ACC112 (cell line): Measurements from ENCODE around the gene CAPN7.

Source experiments
- H2AFZ ChIP-seq: fragments of 200-600 bp; sonication (generic); one replicate; pipeline ENCODE4 v1.6.0; 2017; ENCODE audit warnings: antibody characterized with exemption, low read length; ENCODE audit not compliant: unreplicated experiment
- H3K27ac ChIP-seq: fragments of 200-600 bp; sonication (generic); 2 replicates; pipeline ENCODE4 v1.5.1; 2014; ENCODE audit warnings: low read depth, mild to moderate bottlenecking, antibody characterized with exemption, low read length, moderate library complexity
- H3K27me3 ChIP-seq: fragments of 200-600 bp; sonication (generic); 2 replicates; pipeline ENCODE4 v1.6.1; 2014; ENCODE audit warnings: mild to moderate bottlenecking, antibody characterized with exemption, low read length, moderate library complexity, mixed read lengths; ENCODE audit not compliant: insufficient read depth
- H3K36me3 ChIP-seq: fragments of 200-600 bp; sonication (generic); 2 replicates; pipeline ENCODE4 v1.6.1; 2016; ENCODE audit warnings: mild to moderate bottlenecking, antibody characterized with exemption, low read length, moderate library complexity, mixed read lengths; ENCODE audit not compliant: insufficient read depth
- H3K4me1 ChIP-seq: fragments of 200-600 bp; sonication (generic); one replicate; pipeline ENCODE4 v1.6.1; 2016; ENCODE audit warnings: low read length, mixed read lengths; ENCODE audit not compliant: insufficient read depth, unreplicated experiment, control insufficient read depth
- H3K4me3 ChIP-seq: fragments of 200-600 bp; sonication (generic); 2 replicates; pipeline ENCODE4 v1.5.1; 2014; ENCODE audit warnings: mild to moderate bottlenecking, low read depth, low read length
- H3K79me2 ChIP-seq: fragments of 200-600 bp; sonication (generic); one replicate; pipeline ENCODE4 v1.6.0; 2016; ENCODE audit warnings: low read length; ENCODE audit not compliant: control insufficient read depth, unreplicated experiment, insufficient read depth

The CAPN7 gene

DNA sequence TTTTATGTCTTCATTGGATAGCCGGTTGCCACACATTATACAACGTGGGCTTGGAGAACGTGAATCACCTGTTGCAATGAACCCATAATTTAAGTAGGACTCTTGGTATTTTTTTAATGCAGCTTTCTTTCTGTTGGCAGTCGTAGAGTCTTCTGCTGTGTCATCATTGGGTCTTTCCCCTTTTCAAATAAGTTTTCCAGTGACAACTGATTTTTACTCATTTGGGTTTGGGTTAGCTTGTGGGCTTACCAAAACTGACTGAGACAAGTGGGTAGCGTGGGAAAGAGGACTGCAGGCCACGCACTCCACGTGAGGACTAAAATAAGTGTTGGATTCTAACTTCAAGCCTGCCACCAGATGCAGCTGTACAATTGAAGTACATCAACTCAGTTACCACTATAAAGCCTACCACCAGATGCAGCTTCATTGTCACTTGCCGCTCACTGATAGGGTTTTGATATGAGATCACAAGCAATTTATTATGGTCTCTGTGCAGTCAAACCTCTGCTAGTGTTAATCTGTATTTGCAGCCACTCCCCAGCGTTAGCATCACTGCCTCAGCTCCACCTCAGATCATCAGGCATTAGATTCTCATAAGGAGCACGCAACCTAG, 6.4 kb upstream of the CAPN7 start:
- H3K79me2 ChIP-seq: no peaks in the 10 kb centered on the region
- H3K4me1 ChIP-seq: peaks cover 5% of the 10 kb centered on the region
- H3K27ac ChIP-seq: no peak overlapping the region
- H2AFZ ChIP-seq: no peak overlapping the region
- H3K36me3 ChIP-seq: no peaks in the 10 kb centered on the region
- H3K4me3 ChIP-seq: no peak overlapping the region
- peaks cover 18% of the 10 kb centered on the region for H3K27me3 ChIP-seq

DNA sequence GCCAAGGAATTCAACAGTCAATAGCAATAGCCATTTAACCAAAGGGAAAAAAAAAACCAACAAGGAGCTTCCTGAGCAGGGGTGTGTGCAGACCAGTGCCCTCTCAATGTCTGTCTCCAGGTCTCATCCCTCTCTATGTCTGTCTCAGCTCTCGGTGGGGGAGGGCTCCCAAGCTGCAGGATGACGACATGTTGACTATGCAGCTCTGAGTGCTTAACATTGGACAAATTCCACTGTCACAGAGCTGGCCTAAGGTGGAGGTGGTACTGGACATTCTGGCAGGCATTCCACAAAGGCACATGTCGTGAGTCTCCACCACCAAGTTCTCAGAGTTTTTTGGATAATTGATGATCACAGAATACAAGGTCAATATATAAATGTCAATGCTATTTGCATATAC, 2.0 kb upstream of the CAPN7 start:
- Histone ChIP-seq H3K27me3 (no peaks in the 10 kb centered on the region), H3K4me1 (peaks cover 17% of the 10 kb centered on the region), H3K36me3 (no peaks in the 10 kb centered on the region), H3K27ac (no peak overlapping the region), H2AFZ (no peak overlapping the region), H3K79me2 (peaks cover 28% of the 10 kb centered on the region), H3K4me3 (no peak overlapping the region)

DNA sequence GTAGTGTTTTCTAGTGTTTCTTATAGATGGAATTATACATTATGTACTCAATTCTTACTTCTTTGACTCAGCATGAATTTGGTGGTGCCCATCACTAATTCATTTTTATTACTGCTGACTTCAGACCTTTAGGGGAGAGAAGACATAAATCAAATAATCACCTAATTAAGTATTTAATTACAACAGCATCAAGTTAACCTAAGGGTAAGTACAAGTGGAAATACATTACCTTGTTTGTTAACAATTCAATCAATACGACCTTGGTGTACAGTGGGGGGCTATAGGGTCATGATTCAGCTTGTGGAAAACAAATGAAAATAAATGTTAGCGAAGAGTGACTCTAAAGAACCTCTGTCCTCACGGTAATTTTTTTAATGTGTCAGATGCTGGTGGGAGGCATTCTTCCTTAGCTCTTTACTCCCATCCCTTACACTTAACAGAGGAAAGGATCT, 538 bp upstream of the CAPN7 start:
- Histone ChIP-seq H3K4me1 (peaks cover 17% of the 10 kb centered on the region), H3K4me3 (peak overlapping the region; percentile 100), H3K79me2 (peaks cover 36% of the 10 kb centered on the region), H2AFZ (peak overlapping the region; percentile 71), H3K27ac (peak overlapping the region; percentile 32; the same call in 1 of the 2 replicates), H3K36me3 (no peaks in the 10 kb centered on the region), H3K27me3 (no peaks in the 10 kb centered on the region)

DNA sequence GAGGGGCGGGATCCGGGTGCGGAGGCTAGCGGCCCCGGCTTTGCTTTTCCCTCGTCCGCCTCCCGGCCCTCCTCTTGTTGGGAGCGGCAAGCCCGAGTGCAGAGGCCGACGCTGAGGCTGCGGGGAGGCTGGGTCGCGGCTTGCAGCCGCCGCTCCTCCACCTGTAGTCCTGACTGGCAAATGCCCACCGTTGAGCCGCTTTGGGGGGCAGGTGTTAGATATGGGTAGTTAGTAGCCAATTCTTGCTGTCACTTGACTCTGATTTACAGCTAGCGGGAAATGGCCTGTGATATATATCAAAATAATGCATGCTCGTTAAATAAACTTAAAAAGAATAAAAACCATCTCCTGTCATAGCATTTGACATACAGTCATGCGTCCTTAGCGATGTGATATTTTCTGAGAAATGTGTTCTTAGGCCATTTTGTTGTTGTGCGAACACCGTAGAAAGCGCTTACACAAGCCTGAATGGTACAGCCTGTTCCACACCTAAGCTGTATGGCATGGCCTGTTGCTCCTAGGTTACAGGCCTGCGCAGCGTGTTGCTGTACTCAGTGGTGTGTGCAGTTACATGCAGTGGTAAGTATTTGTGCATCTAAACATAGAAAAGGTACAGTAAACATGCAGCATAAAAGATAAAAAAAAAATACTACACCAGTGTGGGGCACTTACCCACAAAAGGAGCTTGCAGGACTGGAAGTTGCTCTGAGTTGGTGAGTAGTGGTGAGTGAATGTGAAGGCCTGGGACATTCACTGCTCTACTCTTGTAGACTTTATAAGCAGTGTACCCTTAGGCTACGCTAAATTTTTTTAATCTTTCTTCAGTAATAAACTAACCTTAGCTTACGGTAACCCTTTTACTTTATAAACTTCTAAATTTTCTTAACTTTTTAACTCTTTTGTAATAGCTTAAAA, 873 bp downstream of the CAPN7 start:
- H3K4me1 ChIP-seq: peaks cover 17% of the 10 kb centered on the region
- H3K4me3 ChIP-seq: peak overlapping the region; percentile 100
- peak overlapping the region; percentile 73 for H3K27ac ChIP-seq
- peaks cover under 1% of the 10 kb centered on the region; the same call in 1 of the 2 replicates for H3K36me3 ChIP-seq
- peak overlapping the region; percentile 90 for H2AFZ ChIP-seq
- H3K27me3 ChIP-seq: no peaks in the 10 kb centered on the region
- H3K79me2 ChIP-seq: peaks cover 46% of the 10 kb centered on the region

DNA sequence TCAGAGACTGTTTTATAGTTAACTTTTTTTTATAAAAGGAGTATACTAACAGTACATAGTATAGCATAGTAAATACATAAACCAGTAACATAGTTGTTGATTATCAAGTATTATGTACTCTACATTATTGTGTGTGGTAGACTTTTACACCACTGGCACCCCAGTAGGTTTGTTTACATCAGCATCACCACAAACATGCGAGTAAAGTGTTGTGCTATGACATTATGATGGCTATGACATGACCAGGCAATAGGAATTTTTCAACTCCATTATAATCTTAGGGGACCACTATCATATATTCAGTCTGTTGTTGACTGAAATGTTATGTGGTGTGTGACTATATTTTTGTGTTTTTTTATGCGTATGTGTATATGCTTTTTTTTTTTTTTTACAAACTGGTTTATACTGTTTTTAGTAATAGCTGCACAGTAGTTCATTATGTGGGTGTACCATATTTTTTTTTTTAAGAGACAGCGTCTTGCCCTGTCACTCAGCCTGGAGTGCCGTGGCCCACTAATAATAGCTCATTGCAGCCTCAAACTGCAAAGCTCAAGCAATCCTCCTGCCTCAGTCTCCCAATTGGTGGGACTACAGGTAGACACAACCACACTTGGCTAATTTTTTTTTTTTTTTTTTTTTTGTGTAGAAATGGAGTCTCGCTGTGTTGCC, 1.9 kb downstream of the CAPN7 start:
- no peaks in the 10 kb centered on the region for H3K27me3 ChIP-seq
- H3K79me2 ChIP-seq: peaks cover 49% of the 10 kb centered on the region
- no peak overlapping the region for H3K27ac ChIP-seq
- no peak overlapping the region for H2AFZ ChIP-seq
- H3K36me3 ChIP-seq: peaks cover 7% of the 10 kb centered on the region
- H3K4me3 ChIP-seq: peak overlapping the region; percentile 100
- H3K4me1 ChIP-seq: peaks cover 17% of the 10 kb centered on the region

DNA sequence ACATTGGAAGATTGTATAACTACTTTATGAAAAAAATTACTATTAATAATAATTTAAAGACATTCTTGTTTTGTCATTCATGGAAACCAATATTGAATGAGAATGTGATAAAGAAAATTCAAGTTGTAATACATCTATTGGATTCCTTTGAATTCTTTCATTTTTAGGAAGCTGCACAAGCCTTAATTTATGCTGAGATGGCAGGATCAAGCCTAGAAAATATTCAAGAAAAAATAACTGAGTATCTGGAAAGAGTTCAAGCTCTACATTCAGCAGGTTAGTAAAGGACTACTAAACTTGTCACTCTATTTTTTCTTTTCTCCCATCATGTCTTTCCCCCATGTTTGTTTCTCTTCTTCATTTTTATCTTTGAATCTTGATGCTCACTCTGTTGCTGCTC, 5.9 kb downstream of the CAPN7 start:
- no peak overlapping the region for H3K4me3 ChIP-seq
- H3K27ac ChIP-seq: no peak overlapping the region
- H3K4me1 ChIP-seq: peaks cover 15% of the 10 kb centered on the region
- peaks cover 10% of the 10 kb centered on the region for H3K36me3 ChIP-seq
- peaks cover 41% of the 10 kb centered on the region for H3K79me2 ChIP-seq
- no peak overlapping the region for H2AFZ ChIP-seq
- no peaks in the 10 kb centered on the region for H3K27me3 ChIP-seq

DNA sequence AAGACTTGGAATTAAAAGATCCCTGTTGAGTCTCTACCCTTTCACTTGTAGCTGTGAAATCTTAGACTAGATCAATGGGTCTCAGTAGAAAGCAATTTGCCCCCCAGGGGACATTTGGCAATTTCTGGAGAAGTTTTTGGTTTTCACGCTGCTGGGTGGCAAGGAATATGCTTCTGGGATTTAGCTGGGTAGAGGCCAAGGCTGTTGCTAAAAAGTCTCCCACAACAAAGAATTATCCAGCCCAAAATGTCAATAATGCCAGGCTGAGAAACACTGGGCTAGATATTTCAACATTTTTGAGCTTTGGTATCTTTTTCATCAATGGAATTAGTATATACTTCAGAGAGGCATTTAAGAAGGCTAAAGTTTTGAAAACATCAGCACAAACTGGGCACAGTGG, 8.7 kb downstream of the CAPN7 start:
- Histone ChIP-seq H3K27me3 (no peaks in the 10 kb centered on the region), H3K79me2 (peaks cover 16% of the 10 kb centered on the region), H3K4me3 (no peak overlapping the region), H2AFZ (no peak overlapping the region), H3K36me3 (peaks cover 27% of the 10 kb centered on the region), H3K4me1 (peaks cover 4% of the 10 kb centered on the region), H3K27ac (no peak overlapping the region)

DNA sequence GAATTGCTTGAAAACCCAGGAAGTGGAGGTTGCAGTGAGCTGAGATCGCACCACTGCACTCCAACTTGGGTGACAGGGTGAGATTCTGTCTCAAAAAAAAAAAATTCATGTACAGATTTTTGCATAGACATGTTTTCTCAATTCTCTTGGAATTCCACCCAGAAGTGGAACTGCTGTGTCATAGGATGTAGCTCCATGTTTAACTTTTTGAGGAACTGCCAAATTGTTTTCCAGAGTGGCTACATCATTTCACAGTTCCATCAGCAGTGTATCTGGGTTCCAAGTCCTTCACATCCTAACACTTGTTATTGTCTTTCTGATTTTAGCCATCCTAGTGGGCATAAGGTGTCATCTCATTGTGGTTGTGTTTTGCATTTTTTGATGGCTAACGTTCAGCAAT, 9.9 kb downstream of the CAPN7 start:
- peaks cover 4% of the 10 kb centered on the region for H3K4me1 ChIP-seq
- no peak overlapping the region for H3K27ac ChIP-seq
- peaks cover 8% of the 10 kb centered on the region for H3K79me2 ChIP-seq
- H2AFZ ChIP-seq: no peak overlapping the region
- no peaks in the 10 kb centered on the region for H3K27me3 ChIP-seq
- peaks cover 36% of the 10 kb centered on the region for H3K36me3 ChIP-seq
- H3K4me3 ChIP-seq: no peak overlapping the region

DNA sequence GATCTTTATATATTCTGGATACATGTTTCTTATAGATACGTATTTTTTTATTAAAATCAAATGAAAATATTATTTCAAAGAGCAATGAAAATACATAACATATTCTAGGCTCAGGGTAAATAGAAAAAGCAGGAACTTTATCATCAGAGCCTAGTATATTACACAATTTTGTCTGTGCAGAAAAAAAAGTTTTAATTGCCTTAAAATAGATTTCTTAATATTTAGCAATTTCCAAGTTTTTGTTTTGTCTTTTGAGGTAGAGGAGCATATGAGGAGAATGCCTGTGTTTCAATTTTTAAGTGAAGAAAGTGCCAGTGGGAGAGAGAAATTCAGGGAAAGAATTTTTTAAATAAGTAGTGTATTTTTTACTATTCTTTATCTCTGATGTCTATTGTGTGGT, 10.5 kb downstream of the CAPN7 start:
- H3K36me3 ChIP-seq: peaks cover 36% of the 10 kb centered on the region
- no peak overlapping the region for H3K27ac ChIP-seq
- peaks cover 3% of the 10 kb centered on the region for H3K79me2 ChIP-seq
- H3K27me3 ChIP-seq: no peaks in the 10 kb centered on the region
- no peak overlapping the region for H2AFZ ChIP-seq
- peaks cover 4% of the 10 kb centered on the region for H3K4me1 ChIP-seq
- no peak overlapping the region for H3K4me3 ChIP-seq

DNA sequence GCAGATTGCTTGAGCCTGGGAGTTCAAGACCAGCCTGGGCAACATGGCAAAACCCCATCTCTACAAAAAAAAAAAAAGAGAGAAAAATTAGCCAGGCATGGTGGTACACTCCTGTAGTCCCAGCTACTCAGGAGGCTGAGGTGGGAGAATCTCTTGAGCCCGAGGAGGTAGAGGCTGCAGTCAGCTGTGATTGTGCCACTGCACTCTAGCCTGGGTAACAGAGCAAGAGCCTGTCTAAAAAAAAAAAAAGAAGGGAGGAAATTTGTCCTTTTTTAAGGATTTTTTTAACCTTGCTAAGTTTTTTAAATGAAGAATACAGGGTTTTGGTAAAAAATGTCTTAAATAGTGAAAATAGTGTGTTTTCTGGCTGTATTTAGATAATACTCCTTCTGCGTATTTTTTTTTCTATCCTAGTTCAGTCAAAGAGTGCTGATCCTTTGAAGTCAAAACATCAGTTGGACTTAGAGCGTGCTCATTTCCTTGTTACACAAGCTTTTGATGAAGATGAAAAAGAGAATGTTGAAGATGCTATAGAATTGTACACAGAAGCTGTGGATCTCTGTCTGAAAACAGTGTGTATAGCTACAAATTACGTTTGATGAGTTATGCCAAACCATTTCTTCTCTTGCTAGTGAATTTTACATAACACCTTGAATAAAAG, 11.1 kb downstream of the CAPN7 start:
- Histone ChIP-seq H3K79me2 (peaks cover 3% of the 10 kb centered on the region), H2AFZ (no peak overlapping the region), H3K4me1 (peaks cover 4% of the 10 kb centered on the region), H3K27ac (no peak overlapping the region), H3K4me3 (no peak overlapping the region), H3K27me3 (no peaks in the 10 kb centered on the region), H3K36me3 (peaks cover 34% of the 10 kb centered on the region)
